GM23338 (cell line): ENCODE data around the gene ATP8A2. TPM values are rescaled to one million over a fixed set of nuclear protein-coding genes. Genes with fewer than 3 reads are reported as not detected.

ENCODE experiments used
- ATAC-seq: fragments of 200-7000 bp; cut with Tn5 transposase; 3 replicates; pipeline ENCODE4 v1.9.1; 2020
- DNase-seq: peaks from one replicate; pipeline ENCODE4 v3.0.0-alpha.2; 2015; ENCODE audit warnings: low spot score
- H2AFZ ChIP-seq: fragments of 200-600 bp; sonication (generic); 2 replicates; pipeline ENCODE4 v1.8.0; 2016; ENCODE audit warnings: antibody characterized with exemption, mild to moderate bottlenecking, moderate library complexity
- H3F3A ChIP-seq: fragments of 200-600 bp; sonication (generic); replicated peaks from 2 replicates; pipeline ENCODE4 v1.8.0; 2017; ENCODE audit warnings: antibody characterized with exemption, mixed run types, low read depth
- H3K27ac ChIP-seq: fragments of 200-600 bp; sonication (generic); 2 replicates; pipeline ENCODE4 v1.6.1; 2016; ENCODE audit warnings: low read depth
- H3K27me3 ChIP-seq: fragments of 200-600 bp; sonication (generic); 2 replicates; pipeline ENCODE4 v1.8.0; 2016; ENCODE audit warnings: mild to moderate bottlenecking, mixed run types, moderate library complexity; ENCODE audit not compliant: insufficient read depth
- H3K36me3 ChIP-seq: fragments of 200-600 bp; sonication (generic); 2 replicates; pipeline ENCODE4 v1.8.0; 2016; ENCODE audit warnings: mild to moderate bottlenecking; ENCODE audit not compliant: insufficient read depth
- H3K4me1 ChIP-seq: fragments of 200-600 bp; sonication (generic); 2 replicates; pipeline ENCODE4 v1.8.0; 2016; ENCODE audit warnings: mild to moderate bottlenecking, moderate library complexity; ENCODE audit not compliant: insufficient read depth
- H3K4me2 ChIP-seq: fragments of 200-600 bp; sonication (generic); 2 replicates; pipeline ENCODE4 v1.7.1; 2017; ENCODE audit warnings: mixed run types
- H3K4me3 ChIP-seq: fragments of 200-600 bp; sonication (generic); 2 replicates; pipeline ENCODE4 v1.6.1; 2016; ENCODE audit warnings: mixed run types
- H3K79me2 ChIP-seq: fragments of 200-600 bp; sonication (generic); replicated peaks from 2 replicates; pipeline ENCODE4 v1.8.0; 2017; ENCODE audit warnings: mild to moderate bottlenecking; ENCODE audit not compliant: insufficient read depth
- H3K9me2 ChIP-seq: fragments of 200-600 bp; sonication (generic); 2 replicates; pipeline ENCODE4 v1.8.0; 2017; ENCODE audit not compliant: insufficient read depth
- H4K20me1 ChIP-seq: fragments of 200-600 bp; sonication (generic); replicated peaks from 2 replicates; pipeline ENCODE4 v1.8.0; 2017; ENCODE audit warnings: mild to moderate bottlenecking; ENCODE audit not compliant: insufficient read depth
- H3K27ac Mint-ChIP-seq: 2 replicates; pipeline ENCODE4 v1.8.0; 2020; ENCODE audit warnings: inconsistent platforms, mild to moderate bottlenecking, moderate library complexity, mixed read lengths
- H3K27me3 Mint-ChIP-seq: 3 replicates; pipeline ENCODE4 v1.8.0; 2022; ENCODE audit warnings: low read depth, mild to moderate bottlenecking, moderate library complexity, mixed read lengths, inconsistent platforms; ENCODE audit not compliant: insufficient read depth, poor library complexity
- H3K36me3 Mint-ChIP-seq: 3 replicates; pipeline ENCODE4 v1.8.0; 2021; ENCODE audit warnings: low read depth, mild to moderate bottlenecking, inconsistent platforms, moderate library complexity, mixed read lengths
- H3K4me1 Mint-ChIP-seq: 3 replicates; pipeline ENCODE4 v1.8.0; 2020; ENCODE audit warnings: mild to moderate bottlenecking, inconsistent platforms, mixed read lengths
- H3K4me3 Mint-ChIP-seq: 3 replicates; pipeline ENCODE4 v1.8.0; 2021; ENCODE audit warnings: moderate library complexity, mild to moderate bottlenecking, inconsistent platforms, mixed read lengths
- H3K9me3 Mint-ChIP-seq: 3 replicates; pipeline ENCODE4 v1.8.0; 2020; ENCODE audit warnings: moderate library complexity, mild to moderate bottlenecking, inconsistent platforms, mixed read lengths
- CREB1 ChIP-seq: fragments of 250-450 bp; sonication (Bioruptor Pico); IDR thresholded peaks from 2 replicates; pipeline ENCODE4 v1.5.0; 2020; ENCODE audit warnings: low read depth, mild to moderate bottlenecking, moderate library complexity
- ETS1 ChIP-seq: IDR thresholded peaks from 2 replicates; pipeline ENCODE4 v1.6.1; 2016; ENCODE audit warnings: antibody characterized with exemption
- EZH2 ChIP-seq: fragments of 200-600 bp; sonication (generic); IDR thresholded peaks from one replicate; pipeline ENCODE4 v1.8.0; 2017; ENCODE audit warnings: antibody characterized with exemption, mild to moderate bottlenecking, low read depth; ENCODE audit not compliant: unreplicated experiment
- EZH2phosphoT487 ChIP-seq: fragments of 200-600 bp; sonication (generic); IDR thresholded peaks from one replicate; pipeline ENCODE4 v1.8.1; 2018; ENCODE audit warnings: antibody characterized with exemption; ENCODE audit not compliant: unreplicated experiment
- JUNB ChIP-seq: IDR thresholded peaks from one replicate; pipeline ENCODE4 v1.6.1; 2016; ENCODE audit warnings: antibody characterized with exemption; ENCODE audit not compliant: unreplicated experiment
- NANOG ChIP-seq: IDR thresholded peaks from 2 replicates; pipeline ENCODE4 v1.6.1; 2016; ENCODE audit warnings: antibody characterized with exemption, borderline replicate concordance
- POLR2AphosphoS5 ChIP-seq: IDR thresholded peaks from 2 replicates; pipeline ENCODE4 v1.6.1; 2016; ENCODE audit warnings: antibody characterized with exemption, low read depth
- STAT1 ChIP-seq: IDR thresholded peaks from one replicate; pipeline ENCODE4 v1.6.1; 2016; ENCODE audit warnings: antibody characterized with exemption; ENCODE audit not compliant: unreplicated experiment
- ZNF114 ChIP-seq: fragments of 250-450 bp; sonication (Bioruptor Pico); IDR thresholded peaks from 2 replicates; pipeline ENCODE4 v1.5.0; 2020; ENCODE audit warnings: mild to moderate bottlenecking, moderate library complexity
- ZNF331 ChIP-seq: fragments of 250-450 bp; sonication (Bioruptor Pico); IDR thresholded peaks from 2 replicates; pipeline ENCODE4 v1.5.0; 2020; ENCODE audit warnings: low read depth, mild to moderate bottlenecking, moderate library complexity
- polyA plus RNA-seq: library from polyadenylated mRNA; unstranded; fragments of >200 nt; fragmentation: Nextera tagmentation; extraction: Ambion mirVana; gene quantifications from 2 replicates; pipeline ENCODE4 v1.2.1, GENCODE V29; 2016
- total RNA-seq: library from RNA; depleted of rRNA; stranded (reverse); fragments of >200 nt; shearing (Covaris generic); gene quantifications from 2 replicates; pipeline ENCODE4 v1.2.3, GENCODE V29; 2014
- TF ChIP-seq, protein P1 (sequence below), 2 experiments: fragments of 200-600 bp in 1 of 2; sonication (generic) in 1 of 2; conservative IDR thresholded peaks; 2 replicates each; pipeline versions ENCODE4 v1.5.1 to v1.6.1; 2016 to 2017; ENCODE audit warnings: antibody characterized with exemption in 2 of 2, low read depth in 2 of 2, mild to moderate bottlenecking in 2 of 2, moderate library complexity in 1 of 2
- TF ChIP-seq, protein P2 (sequence below): fragments of 250-450 bp; sonication (Bioruptor Pico); IDR thresholded peaks from 2 replicates; pipeline ENCODE4 v1.5.0; 2020; ENCODE audit warnings: mild to moderate bottlenecking, moderate library complexity
- TF ChIP-seq, protein P3 (sequence below): IDR thresholded peaks from one replicate; pipeline ENCODE4 v1.6.1; 2018; ENCODE audit warnings: antibody characterized with exemption; ENCODE audit not compliant: unreplicated experiment

ATP8A2 gene
- total and polyA plus RNA-seq, 2 experiments from 2014 or later: 5.7 to 8.8 TPM

- H3K36me3 Mint-ChIP-seq: peaks cover 2% of the 10 kb centered on the region; the same call in 1 of the 3 replicates
- no peak overlapping the region for H3K4me2 ChIP-seq
- no peaks in the 10 kb centered on the region for H3K9me3 Mint-ChIP-seq
- H3K27ac Mint-ChIP-seq: no peak overlapping the region
- ATAC-seq (no peak), DNase-seq (no peak)
- TF ChIP-seq STAT1 (no peak), POLR2AphosphoS5 (no peak), JUNB (no peak), ZNF331 (CRISPR knock-in tag) (no peak), EZH2 (no peak), CREB1 (CRISPR knock-in tag) (no peak), NANOG (no peak), EZH2phosphoT487 (no peak), ZNF114 (no peak), ETS1 (no peak)
- TF ChIP-seq, protein P1, sequence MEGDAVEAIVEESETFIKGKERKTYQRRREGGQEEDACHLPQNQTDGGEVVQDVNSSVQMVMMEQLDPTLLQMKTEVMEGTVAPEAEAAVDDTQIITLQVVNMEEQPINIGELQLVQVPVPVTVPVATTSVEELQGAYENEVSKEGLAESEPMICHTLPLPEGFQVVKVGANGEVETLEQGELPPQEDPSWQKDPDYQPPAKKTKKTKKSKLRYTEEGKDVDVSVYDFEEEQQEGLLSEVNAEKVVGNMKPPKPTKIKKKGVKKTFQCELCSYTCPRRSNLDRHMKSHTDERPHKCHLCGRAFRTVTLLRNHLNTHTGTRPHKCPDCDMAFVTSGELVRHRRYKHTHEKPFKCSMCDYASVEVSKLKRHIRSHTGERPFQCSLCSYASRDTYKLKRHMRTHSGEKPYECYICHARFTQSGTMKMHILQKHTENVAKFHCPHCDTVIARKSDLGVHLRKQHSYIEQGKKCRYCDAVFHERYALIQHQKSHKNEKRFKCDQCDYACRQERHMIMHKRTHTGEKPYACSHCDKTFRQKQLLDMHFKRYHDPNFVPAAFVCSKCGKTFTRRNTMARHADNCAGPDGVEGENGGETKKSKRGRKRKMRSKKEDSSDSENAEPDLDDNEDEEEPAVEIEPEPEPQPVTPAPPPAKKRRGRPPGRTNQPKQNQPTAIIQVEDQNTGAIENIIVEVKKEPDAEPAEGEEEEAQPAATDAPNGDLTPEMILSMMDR (conservative IDR thresholded peaks at IDR 0.05; ENCODE audit: low read depth in 2 of 2): no peak
- TF ChIP-seq, protein P2, sequence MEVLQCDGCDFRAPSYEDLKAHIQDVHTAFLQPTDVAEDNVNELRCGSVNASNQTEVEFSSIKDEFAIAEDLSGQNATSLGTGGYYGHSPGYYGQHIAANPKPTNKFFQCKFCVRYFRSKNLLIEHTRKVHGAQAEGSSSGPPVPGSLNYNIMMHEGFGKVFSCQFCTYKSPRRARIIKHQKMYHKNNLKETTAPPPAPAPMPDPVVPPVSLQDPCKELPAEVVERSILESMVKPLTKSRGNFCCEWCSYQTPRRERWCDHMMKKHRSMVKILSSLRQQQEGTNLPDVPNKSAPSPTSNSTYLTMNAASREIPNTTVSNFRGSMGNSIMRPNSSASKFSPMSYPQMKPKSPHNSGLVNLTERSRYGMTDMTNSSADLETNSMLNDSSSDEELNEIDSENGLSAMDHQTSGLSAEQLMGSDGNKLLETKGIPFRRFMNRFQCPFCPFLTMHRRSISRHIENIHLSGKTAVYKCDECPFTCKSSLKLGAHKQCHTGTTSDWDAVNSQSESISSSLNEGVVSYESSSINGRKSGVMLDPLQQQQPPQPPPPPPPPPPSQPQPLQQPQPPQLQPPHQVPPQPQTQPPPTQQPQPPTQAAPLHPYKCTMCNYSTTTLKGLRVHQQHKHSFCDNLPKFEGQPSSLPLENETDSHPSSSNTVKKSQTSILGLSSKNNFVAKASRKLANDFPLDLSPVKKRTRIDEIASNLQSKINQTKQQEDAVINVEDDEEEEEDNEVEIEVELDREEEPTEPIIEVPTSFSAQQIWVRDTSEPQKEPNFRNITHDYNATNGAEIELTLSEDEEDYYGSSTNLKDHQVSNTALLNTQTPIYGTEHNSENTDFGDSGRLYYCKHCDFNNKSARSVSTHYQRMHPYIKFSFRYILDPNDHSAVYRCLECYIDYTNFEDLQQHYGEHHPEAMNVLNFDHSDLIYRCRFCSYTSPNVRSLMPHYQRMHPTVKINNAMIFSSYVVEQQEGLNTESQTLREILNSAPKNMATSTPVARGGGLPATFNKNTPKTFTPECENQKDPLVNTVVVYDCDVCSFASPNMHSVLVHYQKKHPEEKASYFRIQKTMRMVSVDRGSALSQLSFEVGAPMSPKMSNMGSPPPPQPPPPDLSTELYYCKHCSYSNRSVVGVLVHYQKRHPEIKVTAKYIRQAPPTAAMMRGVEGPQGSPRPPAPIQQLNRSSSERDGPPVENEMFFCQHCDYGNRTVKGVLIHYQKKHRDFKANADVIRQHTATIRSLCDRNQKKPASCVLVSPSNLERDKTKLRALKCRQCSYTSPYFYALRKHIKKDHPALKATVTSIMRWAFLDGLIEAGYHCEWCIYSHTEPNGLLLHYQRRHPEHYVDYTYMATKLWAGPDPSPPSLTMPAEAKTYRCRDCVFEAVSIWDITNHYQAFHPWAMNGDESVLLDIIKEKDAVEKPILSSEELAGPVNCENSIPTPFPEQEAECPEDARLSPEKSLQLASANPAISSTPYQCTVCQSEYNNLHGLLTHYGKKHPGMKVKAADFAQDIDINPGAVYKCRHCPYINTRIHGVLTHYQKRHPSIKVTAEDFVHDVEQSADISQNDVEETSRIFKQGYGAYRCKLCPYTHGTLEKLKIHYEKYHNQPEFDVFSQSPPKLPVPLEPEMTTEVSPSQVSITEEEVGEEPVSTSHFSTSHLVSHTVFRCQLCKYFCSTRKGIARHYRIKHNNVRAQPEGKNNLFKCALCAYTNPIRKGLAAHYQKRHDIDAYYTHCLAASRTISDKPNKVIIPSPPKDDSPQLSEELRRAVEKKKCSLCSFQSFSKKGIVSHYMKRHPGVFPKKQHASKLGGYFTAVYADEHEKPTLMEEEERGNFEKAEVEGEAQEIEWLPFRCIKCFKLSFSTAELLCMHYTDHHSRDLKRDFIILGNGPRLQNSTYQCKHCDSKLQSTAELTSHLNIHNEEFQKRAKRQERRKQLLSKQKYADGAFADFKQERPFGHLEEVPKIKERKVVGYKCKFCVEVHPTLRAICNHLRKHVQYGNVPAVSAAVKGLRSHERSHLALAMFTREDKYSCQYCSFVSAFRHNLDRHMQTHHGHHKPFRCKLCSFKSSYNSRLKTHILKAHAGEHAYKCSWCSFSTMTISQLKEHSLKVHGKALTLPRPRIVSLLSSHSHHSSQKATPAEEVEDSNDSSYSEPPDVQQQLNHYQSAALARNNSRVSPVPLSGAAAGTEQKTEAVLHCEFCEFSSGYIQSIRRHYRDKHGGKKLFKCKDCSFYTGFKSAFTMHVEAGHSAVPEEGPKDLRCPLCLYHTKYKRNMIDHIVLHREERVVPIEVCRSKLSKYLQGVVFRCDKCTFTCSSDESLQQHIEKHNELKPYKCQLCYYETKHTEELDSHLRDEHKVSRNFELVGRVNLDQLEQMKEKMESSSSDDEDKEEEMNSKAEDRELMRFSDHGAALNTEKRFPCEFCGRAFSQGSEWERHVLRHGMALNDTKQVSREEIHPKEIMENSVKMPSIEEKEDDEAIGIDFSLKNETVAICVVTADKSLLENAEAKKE (CRISPR knock-in tag): no peak
- TF ChIP-seq, protein P3, sequence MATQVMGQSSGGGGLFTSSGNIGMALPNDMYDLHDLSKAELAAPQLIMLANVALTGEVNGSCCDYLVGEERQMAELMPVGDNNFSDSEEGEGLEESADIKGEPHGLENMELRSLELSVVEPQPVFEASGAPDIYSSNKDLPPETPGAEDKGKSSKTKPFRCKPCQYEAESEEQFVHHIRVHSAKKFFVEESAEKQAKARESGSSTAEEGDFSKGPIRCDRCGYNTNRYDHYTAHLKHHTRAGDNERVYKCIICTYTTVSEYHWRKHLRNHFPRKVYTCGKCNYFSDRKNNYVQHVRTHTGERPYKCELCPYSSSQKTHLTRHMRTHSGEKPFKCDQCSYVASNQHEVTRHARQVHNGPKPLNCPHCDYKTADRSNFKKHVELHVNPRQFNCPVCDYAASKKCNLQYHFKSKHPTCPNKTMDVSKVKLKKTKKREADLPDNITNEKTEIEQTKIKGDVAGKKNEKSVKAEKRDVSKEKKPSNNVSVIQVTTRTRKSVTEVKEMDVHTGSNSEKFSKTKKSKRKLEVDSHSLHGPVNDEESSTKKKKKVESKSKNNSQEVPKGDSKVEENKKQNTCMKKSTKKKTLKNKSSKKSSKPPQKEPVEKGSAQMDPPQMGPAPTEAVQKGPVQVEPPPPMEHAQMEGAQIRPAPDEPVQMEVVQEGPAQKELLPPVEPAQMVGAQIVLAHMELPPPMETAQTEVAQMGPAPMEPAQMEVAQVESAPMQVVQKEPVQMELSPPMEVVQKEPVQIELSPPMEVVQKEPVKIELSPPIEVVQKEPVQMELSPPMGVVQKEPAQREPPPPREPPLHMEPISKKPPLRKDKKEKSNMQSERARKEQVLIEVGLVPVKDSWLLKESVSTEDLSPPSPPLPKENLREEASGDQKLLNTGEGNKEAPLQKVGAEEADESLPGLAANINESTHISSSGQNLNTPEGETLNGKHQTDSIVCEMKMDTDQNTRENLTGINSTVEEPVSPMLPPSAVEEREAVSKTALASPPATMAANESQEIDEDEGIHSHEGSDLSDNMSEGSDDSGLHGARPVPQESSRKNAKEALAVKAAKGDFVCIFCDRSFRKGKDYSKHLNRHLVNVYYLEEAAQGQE: no peak
- peaks cover 35% of the 10 kb centered on the region for H3K4me1 Mint-ChIP-seq
- no peaks in the 10 kb centered on the region; the same call in 1 of the 2 replicates for H4K20me1 ChIP-seq
- H3K79me2 ChIP-seq: no peaks in the 10 kb centered on the region
- no peak overlapping the region for H2AFZ ChIP-seq
- H3K27me3 Mint-ChIP-seq: peaks cover 5% of the 10 kb centered on the region
- no peak overlapping the region for H3K4me3 Mint-ChIP-seq
- H3K4me3 ChIP-seq: no peak overlapping the region
- H3K4me1 ChIP-seq: no peaks in the 10 kb centered on the region; the same call in 1 of the 2 replicates
- no peaks in the 10 kb centered on the region for H3F3A ChIP-seq
- H3K27me3 ChIP-seq: no peaks in the 10 kb centered on the region
- no peak overlapping the region for H3K27ac ChIP-seq
- no peaks in the 10 kb centered on the region for H3K36me3 ChIP-seq
- H3K9me2 ChIP-seq: no peaks in the 10 kb centered on the region
These were observed 647.5 kb downstream of the ATP8A2 start for GRCh38 chr13:26019251-26019650.
